Neural cell (in vitro differentiated cells): Measurements from ENCODE around the gene SEC61G.

Experiments
- EP300 ChIP-seq: fragments of 450-650 bp; conservative IDR thresholded peaks from 2 replicates; pipeline ENCODE4 v1.6.1; 2014; ENCODE audit warnings: antibody characterized with exemption, mild to moderate bottlenecking, moderate library complexity; ENCODE audit not compliant: poor library complexity, severe bottlenecking
- EZH2 ChIP-seq: fragments of 200-600, 300-800 bp; shearing (Covaris generic), sonication (generic); IDR thresholded peaks from 2 replicates; pipeline ENCODE4 v1.6.1; 2014; ENCODE audit warnings: antibody characterized with exemption, low read length, borderline replicate concordance, mild to moderate bottlenecking; ENCODE audit not compliant: insufficient read depth, poor library complexity, severe bottlenecking
- MXI1 ChIP-seq: fragments of 450-650 bp; conservative IDR thresholded peaks from 2 replicates; pipeline ENCODE4 v1.6.1; 2014; ENCODE audit warnings: antibody characterized with exemption, mild to moderate bottlenecking; ENCODE audit not compliant: poor library complexity, severe bottlenecking
- POLR2AphosphoS5 ChIP-seq: IDR thresholded peaks from 2 replicates; pipeline ENCODE4 v1.6.1; 2012
- RAD21 ChIP-seq: fragments of 450-650 bp; conservative IDR thresholded peaks from 2 replicates; pipeline ENCODE4 v1.6.1; 2014; ENCODE audit warnings: antibody characterized with exemption, mild to moderate bottlenecking, moderate library complexity
- SMC3 ChIP-seq: fragments of 450-650 bp; conservative IDR thresholded peaks from 2 replicates; pipeline ENCODE4 v1.6.1; 2014; ENCODE audit warnings: antibody characterized with exemption, mild to moderate bottlenecking, moderate library complexity; ENCODE audit not compliant: poor library complexity
- TAF1 ChIP-seq: IDR thresholded peaks from 2 replicates; pipeline ENCODE4 v1.6.1; 2012; ENCODE audit warnings: low read depth
- TF ChIP-seq, protein P1 (sequence below): fragments of 450-650 bp; IDR thresholded peaks from 2 replicates; pipeline ENCODE4 v1.5.1; 2014; ENCODE audit warnings: antibody characterized with exemption, mild to moderate bottlenecking, moderate library complexity; ENCODE audit not compliant: poor library complexity, severe bottlenecking
- TF ChIP-seq, protein P2 (sequence below): IDR thresholded peaks from 2 replicates; pipeline ENCODE4 v1.6.1; 2012; ENCODE audit warnings: borderline replicate concordance

- TF ChIP-seq, protein P1, sequence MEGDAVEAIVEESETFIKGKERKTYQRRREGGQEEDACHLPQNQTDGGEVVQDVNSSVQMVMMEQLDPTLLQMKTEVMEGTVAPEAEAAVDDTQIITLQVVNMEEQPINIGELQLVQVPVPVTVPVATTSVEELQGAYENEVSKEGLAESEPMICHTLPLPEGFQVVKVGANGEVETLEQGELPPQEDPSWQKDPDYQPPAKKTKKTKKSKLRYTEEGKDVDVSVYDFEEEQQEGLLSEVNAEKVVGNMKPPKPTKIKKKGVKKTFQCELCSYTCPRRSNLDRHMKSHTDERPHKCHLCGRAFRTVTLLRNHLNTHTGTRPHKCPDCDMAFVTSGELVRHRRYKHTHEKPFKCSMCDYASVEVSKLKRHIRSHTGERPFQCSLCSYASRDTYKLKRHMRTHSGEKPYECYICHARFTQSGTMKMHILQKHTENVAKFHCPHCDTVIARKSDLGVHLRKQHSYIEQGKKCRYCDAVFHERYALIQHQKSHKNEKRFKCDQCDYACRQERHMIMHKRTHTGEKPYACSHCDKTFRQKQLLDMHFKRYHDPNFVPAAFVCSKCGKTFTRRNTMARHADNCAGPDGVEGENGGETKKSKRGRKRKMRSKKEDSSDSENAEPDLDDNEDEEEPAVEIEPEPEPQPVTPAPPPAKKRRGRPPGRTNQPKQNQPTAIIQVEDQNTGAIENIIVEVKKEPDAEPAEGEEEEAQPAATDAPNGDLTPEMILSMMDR, result no peak
- TF ChIP-seq RAD21 (no peak), POLR2AphosphoS5 (no peak), EP300 (no peak), EZH2 (no peak), TAF1 (no peak), MXI1 (no peak), SMC3 (no peak)
- TF ChIP-seq, protein P2, sequence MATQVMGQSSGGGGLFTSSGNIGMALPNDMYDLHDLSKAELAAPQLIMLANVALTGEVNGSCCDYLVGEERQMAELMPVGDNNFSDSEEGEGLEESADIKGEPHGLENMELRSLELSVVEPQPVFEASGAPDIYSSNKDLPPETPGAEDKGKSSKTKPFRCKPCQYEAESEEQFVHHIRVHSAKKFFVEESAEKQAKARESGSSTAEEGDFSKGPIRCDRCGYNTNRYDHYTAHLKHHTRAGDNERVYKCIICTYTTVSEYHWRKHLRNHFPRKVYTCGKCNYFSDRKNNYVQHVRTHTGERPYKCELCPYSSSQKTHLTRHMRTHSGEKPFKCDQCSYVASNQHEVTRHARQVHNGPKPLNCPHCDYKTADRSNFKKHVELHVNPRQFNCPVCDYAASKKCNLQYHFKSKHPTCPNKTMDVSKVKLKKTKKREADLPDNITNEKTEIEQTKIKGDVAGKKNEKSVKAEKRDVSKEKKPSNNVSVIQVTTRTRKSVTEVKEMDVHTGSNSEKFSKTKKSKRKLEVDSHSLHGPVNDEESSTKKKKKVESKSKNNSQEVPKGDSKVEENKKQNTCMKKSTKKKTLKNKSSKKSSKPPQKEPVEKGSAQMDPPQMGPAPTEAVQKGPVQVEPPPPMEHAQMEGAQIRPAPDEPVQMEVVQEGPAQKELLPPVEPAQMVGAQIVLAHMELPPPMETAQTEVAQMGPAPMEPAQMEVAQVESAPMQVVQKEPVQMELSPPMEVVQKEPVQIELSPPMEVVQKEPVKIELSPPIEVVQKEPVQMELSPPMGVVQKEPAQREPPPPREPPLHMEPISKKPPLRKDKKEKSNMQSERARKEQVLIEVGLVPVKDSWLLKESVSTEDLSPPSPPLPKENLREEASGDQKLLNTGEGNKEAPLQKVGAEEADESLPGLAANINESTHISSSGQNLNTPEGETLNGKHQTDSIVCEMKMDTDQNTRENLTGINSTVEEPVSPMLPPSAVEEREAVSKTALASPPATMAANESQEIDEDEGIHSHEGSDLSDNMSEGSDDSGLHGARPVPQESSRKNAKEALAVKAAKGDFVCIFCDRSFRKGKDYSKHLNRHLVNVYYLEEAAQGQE, result no peak
These were observed 23.3 kb upstream of the SEC61G start for GRCh38 chr7:54782314-54782713.
